ENCODE data around the gene PNMA8C.

DNA sequence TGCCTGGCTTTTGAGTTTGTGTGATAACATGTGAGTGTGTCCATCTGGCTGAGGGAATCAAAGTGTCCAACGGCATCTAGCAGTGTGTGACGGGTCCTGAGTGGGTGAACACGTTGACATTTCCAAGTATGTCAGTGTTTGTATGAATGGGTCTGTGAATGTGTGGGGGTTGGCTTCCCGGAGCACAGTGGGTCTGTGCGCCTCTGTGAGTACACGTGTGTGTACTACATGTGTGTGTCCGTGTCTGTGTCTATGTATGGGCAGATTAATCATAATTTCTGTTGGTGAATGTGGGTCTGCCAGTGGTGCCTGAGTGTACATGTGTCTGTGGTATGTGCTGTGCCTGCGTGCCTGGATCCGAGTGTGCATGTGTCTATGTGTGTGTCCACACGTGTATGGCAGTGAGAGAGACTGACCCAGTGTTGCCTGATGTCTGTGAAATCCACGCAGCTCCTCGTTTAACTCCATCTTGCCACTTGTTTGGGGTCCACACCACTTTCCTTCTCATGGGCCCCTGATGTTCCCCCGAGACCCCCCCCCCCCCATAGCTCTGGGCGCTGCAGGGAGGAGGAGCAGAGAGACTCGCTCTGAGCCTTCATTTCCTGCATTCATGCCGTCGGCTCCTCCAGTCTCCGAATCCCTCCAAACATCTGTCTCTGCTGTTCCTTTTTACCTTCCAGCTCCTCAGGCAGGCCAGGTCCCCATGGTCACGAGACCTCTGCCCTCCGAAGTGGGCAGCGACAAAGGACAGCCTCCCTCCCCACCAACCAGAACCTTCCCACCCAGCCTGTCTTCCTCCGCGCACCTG is 20.7 kb downstream of the PNMA8C start:
- no peak for TF ChIP-seq CTCF (IDR thresholded peaks at IDR 0.05)
- TF ChIP-seq POLR2A (IDR thresholded peaks at IDR 0.05), result peak in 1 of 2 donors; percentile 0

Measured in adrenal gland (tissue), 5 donors.